Keratinocyte (primary cell): ENCODE measurements around the gene TJP3. TPM values are rescaled to one million over a fixed set of nuclear protein-coding genes. Genes with fewer than 3 reads are reported as not detected.

ENCODE experiments used
- DNase-seq: peaks from one replicate; pipeline ENCODE4 v3.0.0-alpha.2; 2011; ENCODE audit warnings: low read depth, missing footprints, low spot score
- FAIRE-seq: peaks from 2 replicates; lab custom pipeline; 2011; peaks lifted over from hg19 to GRCh38; lab: Jason Lieb, UNC
- H2AFZ ChIP-seq: 2 replicates; pipeline ENCODE4 v1.6.0; 2012; ENCODE audit warnings: low read length, control low read depth, inconsistent platforms; ENCODE audit not compliant: control insufficient read depth
- H3K27ac ChIP-seq: 2 replicates; pipeline ENCODE4 v1.5.1; 2011; ENCODE audit warnings: low read length; ENCODE audit not compliant: control insufficient read depth, insufficient read depth
- H3K27me3 ChIP-seq: 3 replicates; pipeline ENCODE4 v1.6.0; 2011; ENCODE audit warnings: low read length; ENCODE audit not compliant: control insufficient read depth, insufficient read depth; ENCODE audit errors: extremely low read depth
- H3K36me3 ChIP-seq, 2 experiments: 2 replicates in 1 of 2; 3 replicates in 1 of 2; pipeline ENCODE4 v1.5.1; 2011; ENCODE audit warnings: low read length in 2 of 2, mild to moderate bottlenecking in 1 of 2; ENCODE audit not compliant: control insufficient read depth in 2 of 2, insufficient read depth in 2 of 2; ENCODE audit errors: extremely low read depth in 1 of 2
- H3K4me1 ChIP-seq: 3 replicates; pipeline ENCODE4 v1.5.1; 2011; ENCODE audit warnings: low read length; ENCODE audit not compliant: control insufficient read depth, insufficient read depth; ENCODE audit errors: extremely low read depth
- H3K4me2 ChIP-seq: 3 replicates; pipeline ENCODE4 v1.6.0; 2011; ENCODE audit warnings: low read depth, low read length; ENCODE audit not compliant: control insufficient read depth, insufficient read depth; ENCODE audit errors: extremely low read depth
- H3K4me3 ChIP-seq, 3 experiments: fragments of 200-600 bp in 1 of 3; sonication (generic) in 1 of 3; 2 replicates in 2 of 3; 3 replicates in 1 of 3; pipeline ENCODE4 v1.5.1; 2011 to 2016; ENCODE audit warnings: low read length in 3 of 3, mild to moderate bottlenecking in 3 of 3, control low read depth in 2 of 3, inconsistent platforms in 1 of 3, low read depth in 1 of 3, mixed read lengths in 1 of 3, mixed run types in 1 of 3, moderate library complexity in 1 of 3; ENCODE audit not compliant: control insufficient read depth in 2 of 3, insufficient read depth in 2 of 3; ENCODE audit errors: extremely low read depth in 1 of 3
- H3K79me2 ChIP-seq: 2 replicates; pipeline ENCODE4 v1.6.0; 2012; ENCODE audit warnings: low read length; ENCODE audit not compliant: control insufficient read depth, insufficient read depth
- H3K9ac ChIP-seq: 3 replicates; pipeline ENCODE4 v1.6.0; 2011; ENCODE audit warnings: low read length; ENCODE audit not compliant: control insufficient read depth, insufficient read depth; ENCODE audit errors: extremely low read depth
- H3K9me1 ChIP-seq: 3 replicates; pipeline ENCODE4 v1.6.0; 2011; ENCODE audit warnings: low read length; ENCODE audit not compliant: control insufficient read depth, insufficient read depth; ENCODE audit errors: extremely low read depth
- H3K9me3 ChIP-seq: 2 replicates; pipeline ENCODE4 v1.5.1; 2012; ENCODE audit warnings: low read depth, low read length; ENCODE audit not compliant: control insufficient read depth
- H4K20me1 ChIP-seq: 3 replicates; pipeline ENCODE4 v1.6.0; 2011; ENCODE audit warnings: low read length; ENCODE audit not compliant: control insufficient read depth, insufficient read depth; ENCODE audit errors: extremely low read depth
- CTCF ChIP-seq, 3 experiments: IDR thresholded peaks in 1 of 3; conservative IDR thresholded peaks in 1 of 3; optimal IDR thresholded peaks in 1 of 3; 2 replicates in 2 of 3; 3 replicates in 1 of 3; pipeline versions ENCODE3 to v1.5.1; 2011; ENCODE audit warnings: low read length in 3 of 3, mild to moderate bottlenecking in 3 of 3, moderate library complexity in 2 of 3, control low read depth in 1 of 3, inconsistent platforms in 1 of 3; ENCODE audit not compliant: insufficient read depth in 2 of 3; ENCODE audit errors: extremely low read depth in 1 of 3
- EZH2 ChIP-seq: IDR thresholded peaks from one replicate; pipeline ENCODE4 v1.6.1; 2012; ENCODE audit warnings: inconsistent platforms, mild to moderate bottlenecking, low read length, moderate library complexity
- dilution Hi-C: fragments of 300-500 bp; cut with MboI; formaldehyde crosslinking; loops from one replicate; pipeline ENCODE4 v1.7.0; 2020; ENCODE audit warnings: low sequenced_read_pairs; ENCODE audit not compliant: extremely low pct_ligation_motif_present
- polyA plus RNA-seq, 5 experiments: library from polyadenylated mRNA; depleted of rRNA in 3 of 5; stranded (reverse) in 3 of 5; stranded (forward) in 1 of 5; unstranded in 1 of 5; fragments of >200 nt; gene quantifications; 1 replicate in 1 of 5; 2 replicates in 3 of 5; 3 replicates in 1 of 5; pipeline versions ENCODE4 v1.2.1 to v1.2.3, GENCODE V29; 2011 to 2012; ENCODE audit warnings: missing spikeins in 2 of 5, low read depth in 1 of 5, low replicate concordance in 1 of 5

TJP3 gene
- polyA plus RNA-seq, 1 donor (not counting 4 experiments of a cell fraction or from before 2014, with no cell fraction given) = 0.08 TPM

- Histone ChIP-seq H3K79me2 (peaks cover 3% of the 10 kb centered on the region), H3K9me1 (no peaks in the 10 kb centered on the region), H3K9me3 (no peaks in the 10 kb centered on the region), H3K27me3 (peaks cover 7% of the 10 kb centered on the region), H4K20me1 (no peaks in the 10 kb centered on the region), H3K4me3 (no peak overlapping the region), H2AFZ (no peak overlapping the region), H3K36me3 (peaks cover 5 to 6% of the 10 kb centered on the region in 2 experiments), H3K9ac (no peak overlapping the region), H3K4me2 (no peak overlapping the region), H3K27ac (no peak overlapping the region), H3K4me1 (peaks cover 2% of the 10 kb centered on the region)
- DNase-seq (no peak), FAIRE-seq (no peak)
- TF ChIP-seq EZH2 (no peak), CTCF (optimal IDR thresholded peaks at IDR 0.05 in 1 of 3, IDR thresholded peaks at IDR 0.05 in 1 of 3, conservative IDR thresholded peaks at IDR 0.05 in 1 of 3; ENCODE audit: extremely low read depth in 1 of 3, insufficient read depth in 2 of 3, low read length in 3 of 3) (no peak)
- dilution Hi-C loops = no loop called here
Measured at GRCh38 chr19:3768015-3768747, 60.0 kb downstream of the TJP3 start.

GRCh38 chr19:3768748-3769099, 60.5 kb downstream of the TJP3 start:
- Histone ChIP-seq H3K9me3 (no peaks in the 10 kb centered on the region), H3K36me3 (peaks cover 5 to 6% of the 10 kb centered on the region in 2 experiments), H3K9ac (no peak overlapping the region), H3K27ac (no peak overlapping the region), H3K4me2 (no peak overlapping the region), H3K4me1 (no peaks in the 10 kb centered on the region), H3K27me3 (peaks cover 7% of the 10 kb centered on the region), H3K4me3 (no peak overlapping the region), H2AFZ (no peak overlapping the region), H3K9me1 (no peaks in the 10 kb centered on the region), H3K79me2 (no peaks in the 10 kb centered on the region), H4K20me1 (no peaks in the 10 kb centered on the region)
- DNase-seq = no peak
- FAIRE-seq = no peak
- TF ChIP-seq CTCF (optimal IDR thresholded peaks at IDR 0.05 in 1 of 3, IDR thresholded peaks at IDR 0.05 in 1 of 3, conservative IDR thresholded peaks at IDR 0.05 in 1 of 3; ENCODE audit: extremely low read depth in 1 of 3, insufficient read depth in 2 of 3, low read length in 3 of 3) = no peak
- TF ChIP-seq EZH2 = no peak
- dilution Hi-C loops = no loop called here
